ENCODE measurements around the gene DNTTIP2. TPM values are rescaled to one million over a fixed set of nuclear protein-coding genes. Genes with fewer than 3 reads are reported as not detected.
"Not testable (repeated sequence)": the region's sequence is repeated elsewhere in the genome, so short reads cannot be mapped to it uniquely, and the experiment has no call there.

Gene DNTTIP2
- total RNA-seq, 1 experiment from 2014 or later, result 35.6 TPM

- DNase-seq (ENCODE audit: low spot score), result no peak
Observed at GRCh38 chr1:93841771-93842170, 37.2 kb downstream of the DNTTIP2 start.

GRCh38 chr1:93840956-93841482, 38.0 kb downstream of the DNTTIP2 start:
- DNase-seq (ENCODE audit: low spot score), result no peak

- no peak for DNase-seq (ENCODE audit: low spot score)
Observed at GRCh38 chr1:93839753-93840152, 39.3 kb downstream of the DNTTIP2 start.

- DNase-seq (ENCODE audit: low spot score), result no peak
Observed at GRCh38 chr1:93839307-93839706, 39.7 kb downstream of the DNTTIP2 start.

DNA sequence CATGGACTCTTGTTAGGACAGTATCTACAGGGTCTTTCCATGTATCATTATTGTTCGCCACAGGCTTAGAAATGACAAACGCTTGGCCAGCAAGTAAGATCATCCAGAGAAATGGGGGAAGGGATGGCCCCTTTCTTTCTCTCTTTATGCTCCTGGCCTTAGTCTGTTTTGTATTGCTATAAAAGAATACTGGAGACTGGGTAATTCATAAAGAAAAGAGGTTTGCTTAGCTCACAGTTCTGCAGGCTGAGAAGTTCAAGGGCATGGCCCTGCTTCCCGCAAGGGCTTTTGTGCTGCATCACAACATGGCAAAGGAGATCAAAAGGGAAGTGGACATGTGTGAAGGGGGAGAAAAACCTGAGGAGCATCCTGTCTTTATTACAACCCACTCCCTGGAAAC, 41.0 kb downstream of the DNTTIP2 start:
- no peak for DNase-seq (ENCODE audit: low spot score)

GRCh38 chr1:93833293-93833692, 45.7 kb downstream of the DNTTIP2 start:
- not testable (repeated sequence) for DNase-seq (ENCODE audit: low spot score)

GRCh38 chr1:93829061-93829460, 49.9 kb downstream of the DNTTIP2 start:
- DNase-seq (ENCODE audit: low spot score), result no peak

GRCh38 chr1:93828367-93828755, 50.6 kb downstream of the DNTTIP2 start:
- DNase-seq (ENCODE audit: low spot score), result no peak

DNA sequence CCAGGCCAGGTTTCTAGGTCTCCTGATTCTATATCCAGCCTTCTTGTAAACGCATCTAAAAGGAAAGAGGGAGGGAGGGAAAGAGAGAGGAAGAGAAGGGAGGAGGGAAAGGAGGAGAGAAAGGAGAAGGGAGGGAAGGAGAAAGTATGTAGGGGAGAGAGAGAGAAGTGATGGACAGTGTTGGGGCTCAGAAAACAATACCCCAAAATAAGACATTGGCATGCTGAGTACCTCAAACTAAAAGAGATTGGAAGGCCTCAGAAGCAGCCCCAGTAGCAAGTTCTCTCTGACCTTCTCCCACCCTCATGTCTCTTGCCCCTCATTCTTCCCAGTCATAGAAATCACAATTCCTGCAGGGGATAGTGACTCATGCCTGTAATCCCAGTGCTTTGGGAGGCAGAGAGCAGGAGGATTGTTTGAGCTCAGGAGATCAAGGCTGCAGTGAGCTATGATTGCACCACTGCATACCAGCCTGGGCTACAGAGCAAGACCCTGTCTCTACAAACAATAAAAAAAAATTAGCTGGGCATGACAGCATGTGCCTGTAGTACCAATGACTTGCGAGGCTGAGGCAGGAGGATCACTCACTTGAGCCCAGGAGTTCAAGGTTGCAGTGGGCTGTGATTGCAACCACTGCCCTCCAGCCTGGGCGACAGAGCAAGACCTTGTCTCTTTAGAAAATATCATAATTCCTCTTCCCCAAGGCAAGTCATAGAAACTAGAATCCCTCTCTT, 51.2 kb downstream of the DNTTIP2 start:
- DNase-seq (ENCODE audit: low spot score), result no peak

GRCh38 chr1:93827128-93827527, 51.9 kb downstream of the DNTTIP2 start:
- no peak for DNase-seq (ENCODE audit: low spot score)

DNA sequence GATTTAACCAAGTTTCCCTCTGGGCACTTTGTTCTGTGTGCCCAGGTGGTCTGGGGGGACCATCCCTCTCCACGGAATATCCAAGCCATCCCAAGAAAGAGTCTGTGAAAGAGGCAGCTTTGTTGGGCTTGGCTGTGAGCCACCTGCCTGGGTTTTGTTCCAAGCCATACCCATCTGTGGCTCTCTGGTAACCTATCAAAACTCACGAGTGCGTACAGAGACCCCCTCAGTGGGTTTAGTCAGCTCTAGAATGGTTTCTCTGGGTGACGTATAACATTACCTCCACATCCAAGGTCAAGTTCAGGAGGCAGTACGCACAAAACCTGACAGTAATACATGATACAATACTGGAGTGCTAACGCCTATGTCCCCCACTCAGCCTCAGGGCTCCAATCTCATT, 54.2 kb downstream of the DNTTIP2 start:
- no peak for DNase-seq (ENCODE audit: low spot score)

DNA sequence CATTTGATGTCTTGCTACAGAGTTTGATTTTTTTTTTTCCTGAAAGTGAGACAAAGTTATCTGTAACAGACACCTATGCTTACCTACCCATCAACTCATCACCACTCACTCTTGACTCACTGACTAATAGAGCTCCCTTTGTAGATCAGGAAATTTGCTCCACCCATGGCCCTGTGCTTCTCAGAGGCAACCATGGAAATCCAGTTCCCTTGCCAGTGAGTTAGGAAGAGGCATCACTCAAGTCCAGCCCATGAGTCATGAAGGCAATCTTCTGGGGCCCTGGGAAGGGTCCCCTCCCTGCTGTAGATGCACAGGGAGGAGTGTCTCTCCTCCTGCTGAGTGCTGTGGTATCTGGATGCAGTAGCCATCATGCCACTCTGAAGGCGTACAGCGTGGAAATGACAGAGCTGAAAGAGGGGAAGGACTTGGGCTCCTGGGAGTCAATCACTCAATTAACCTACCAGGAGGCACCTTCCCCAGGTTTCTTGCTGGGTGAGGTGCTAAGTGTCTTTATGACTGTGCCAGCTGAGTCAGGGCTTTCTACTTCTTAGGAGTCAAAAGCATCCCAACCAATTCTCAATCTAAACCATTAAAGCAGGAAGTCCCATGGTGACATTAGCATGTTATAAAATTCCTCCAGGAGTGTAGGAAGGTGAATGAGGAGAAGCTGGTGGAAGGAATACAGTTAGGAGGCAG, 56.1 kb downstream of the DNTTIP2 start:
- no peak for DNase-seq (ENCODE audit: low spot score)

- no peak for DNase-seq (ENCODE audit: low spot score)
Observed at GRCh38 chr1:93821423-93822144, 57.4 kb downstream of the DNTTIP2 start.

DNA sequence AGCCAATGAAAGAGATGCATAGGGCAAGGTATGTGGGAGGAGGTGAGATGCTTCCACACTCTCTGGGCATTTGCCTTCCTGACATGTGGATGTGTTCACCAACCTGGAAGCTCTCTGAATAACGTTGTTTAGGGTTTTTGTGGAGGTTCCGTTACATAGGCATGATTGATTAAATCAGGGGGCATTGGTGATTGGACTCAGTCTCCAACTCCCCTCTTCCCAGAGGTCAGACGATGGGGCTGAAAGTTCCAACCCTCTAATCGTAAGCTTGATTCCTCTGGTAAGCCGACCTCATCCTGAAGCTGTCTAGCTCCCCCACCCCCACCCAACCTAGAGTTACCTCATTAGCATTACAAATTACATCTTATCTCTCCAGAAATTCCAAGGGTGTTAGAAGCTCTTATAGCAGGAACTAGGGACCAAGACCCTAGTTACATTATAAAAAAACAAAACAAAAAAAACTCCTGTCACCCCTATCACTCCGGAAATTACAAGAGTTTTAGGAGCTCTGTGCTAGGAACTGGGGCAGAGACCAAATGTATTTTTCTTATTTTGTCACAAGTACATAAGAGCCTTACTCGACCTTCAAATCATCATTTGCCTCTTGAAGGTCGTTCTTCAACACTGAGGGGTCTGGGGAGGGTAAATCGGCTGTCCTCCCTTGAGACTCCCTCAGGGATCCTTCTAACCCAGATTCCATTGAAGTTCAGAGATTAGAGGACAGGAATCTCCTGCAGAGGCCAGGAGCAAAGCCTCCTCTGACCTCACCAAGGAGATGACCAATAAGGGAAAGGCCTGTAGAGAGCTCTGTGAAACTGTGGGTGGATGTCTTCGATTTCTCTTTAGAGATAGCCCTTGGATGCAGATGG, 58.2 kb downstream of the DNTTIP2 start:
- DNase-seq (ENCODE audit: low spot score), result no peak

DNA sequence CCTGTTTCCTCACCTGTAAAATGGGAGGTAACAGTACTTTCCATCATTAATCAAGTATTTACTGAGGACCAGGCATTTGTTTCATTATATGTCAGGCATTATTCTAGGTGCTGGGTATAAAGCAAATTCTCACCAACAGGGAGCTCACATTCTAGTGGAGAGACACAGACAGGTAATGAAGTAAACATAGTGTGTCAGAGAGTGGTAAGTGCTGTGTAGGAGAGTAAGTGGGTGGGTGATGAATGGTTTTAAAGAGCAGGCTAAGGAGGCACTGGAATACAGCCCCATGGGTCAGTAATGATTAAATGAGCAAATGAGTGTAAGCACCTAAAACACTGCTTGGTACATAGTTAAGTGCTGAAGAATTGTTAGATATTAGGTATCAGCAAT, 60.4 kb downstream of the DNTTIP2 start:
- DNase-seq (ENCODE audit: low spot score), result no peak

DNA sequence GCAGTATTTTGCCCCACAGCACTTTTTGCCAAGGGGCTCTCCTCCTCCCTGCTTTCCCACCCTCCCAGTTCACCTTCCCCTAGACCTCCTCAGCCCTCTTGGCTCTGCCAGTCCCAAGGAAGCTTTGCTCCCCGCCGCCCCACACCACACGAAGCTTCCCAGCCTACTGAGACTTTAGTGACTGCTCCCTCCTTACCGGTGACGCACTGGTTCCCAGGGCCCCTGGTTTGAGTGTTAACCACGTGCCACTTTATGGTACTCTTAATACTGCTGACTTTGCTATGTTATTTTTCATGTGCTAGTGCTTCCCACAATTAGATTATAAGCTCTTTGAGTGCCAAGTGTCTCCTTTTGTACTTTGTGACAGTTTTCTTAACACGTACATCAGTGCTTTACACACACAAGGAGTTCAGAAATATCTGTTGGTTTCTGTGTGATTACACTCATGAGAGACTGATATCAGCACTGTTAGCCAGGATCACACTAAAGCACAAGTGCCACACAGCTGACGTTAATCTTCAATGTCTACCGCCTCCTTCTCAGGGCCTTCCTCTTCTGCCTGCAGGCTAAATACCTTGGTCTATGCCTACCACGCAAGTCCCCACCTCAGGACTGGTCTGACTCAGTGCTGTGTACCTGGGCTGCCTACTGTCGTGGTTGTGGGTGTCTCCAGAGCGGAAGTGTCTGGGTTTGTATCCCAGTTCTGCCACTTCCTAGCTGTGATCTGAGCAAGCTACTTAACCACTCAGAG, 61.0 kb downstream of the DNTTIP2 start:
- no peak for DNase-seq (ENCODE audit: low spot score)

GRCh38 chr1:93816970-93817678, 61.9 kb downstream of the DNTTIP2 start:
- DNase-seq (ENCODE audit: low spot score), result peak; percentile 39

All from H4 (cell line).